M059J (cell line): ENCODE measurements around the gene CCNY. TPM values are rescaled to one million over a fixed set of nuclear protein-coding genes. Genes with fewer than 3 reads are reported as not detected.
"Not testable (repeated sequence)": the region's sequence is repeated elsewhere in the genome, so short reads cannot be mapped to it uniquely, and the experiment has no call there.

Experiments used
- DNase-seq: peaks from one replicate; pipeline ENCODE4 v3.0.0-alpha.2; 2012; ENCODE audit warnings: low read depth
- total RNA-seq: library from RNA; depleted of rRNA; stranded (reverse); fragments of >200 nt; shearing (Covaris generic); gene quantifications from 2 replicates; pipeline ENCODE4 v1.2.3, GENCODE V29; 2014

Gene CCNY
- total RNA-seq, 1 experiment from 2014 or later = 20.8 TPM

GRCh38 chr10:35404077-35404476 is 67.8 kb downstream of the CCNY start:
- DNase-seq = not testable (repeated sequence)

GRCh38 chr10:35406003-35406630 is 69.8 kb downstream of the CCNY start:
- DNase-seq = not testable (repeated sequence)

DNA sequence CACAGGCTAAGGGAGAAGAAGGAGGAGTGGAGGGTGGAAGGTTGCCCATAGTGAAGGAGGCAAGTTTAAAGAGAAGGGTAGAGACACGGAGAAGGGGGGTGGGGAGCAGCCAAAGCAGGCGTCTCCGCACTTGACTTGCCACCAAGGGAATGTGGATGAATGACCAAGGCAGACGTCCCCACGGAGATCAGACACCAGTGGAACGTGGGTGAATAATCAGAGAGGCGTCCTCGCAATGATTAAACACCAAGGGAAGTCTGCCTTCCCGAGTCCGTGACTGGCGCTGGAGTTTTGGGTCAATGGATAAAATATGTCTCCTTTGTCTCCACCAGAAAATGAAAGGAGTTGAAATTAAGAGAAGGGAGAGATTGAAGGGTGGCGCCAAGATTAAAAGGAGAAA is 71.4 kb downstream of the CCNY start:
- not testable (repeated sequence) for DNase-seq

GRCh38 chr10:35409094-35409582 is 72.8 kb downstream of the CCNY start:
- peak; percentile 74 for DNase-seq

GRCh38 chr10:35409808-35410207 is 73.5 kb downstream of the CCNY start:
- no peak for DNase-seq

DNA sequence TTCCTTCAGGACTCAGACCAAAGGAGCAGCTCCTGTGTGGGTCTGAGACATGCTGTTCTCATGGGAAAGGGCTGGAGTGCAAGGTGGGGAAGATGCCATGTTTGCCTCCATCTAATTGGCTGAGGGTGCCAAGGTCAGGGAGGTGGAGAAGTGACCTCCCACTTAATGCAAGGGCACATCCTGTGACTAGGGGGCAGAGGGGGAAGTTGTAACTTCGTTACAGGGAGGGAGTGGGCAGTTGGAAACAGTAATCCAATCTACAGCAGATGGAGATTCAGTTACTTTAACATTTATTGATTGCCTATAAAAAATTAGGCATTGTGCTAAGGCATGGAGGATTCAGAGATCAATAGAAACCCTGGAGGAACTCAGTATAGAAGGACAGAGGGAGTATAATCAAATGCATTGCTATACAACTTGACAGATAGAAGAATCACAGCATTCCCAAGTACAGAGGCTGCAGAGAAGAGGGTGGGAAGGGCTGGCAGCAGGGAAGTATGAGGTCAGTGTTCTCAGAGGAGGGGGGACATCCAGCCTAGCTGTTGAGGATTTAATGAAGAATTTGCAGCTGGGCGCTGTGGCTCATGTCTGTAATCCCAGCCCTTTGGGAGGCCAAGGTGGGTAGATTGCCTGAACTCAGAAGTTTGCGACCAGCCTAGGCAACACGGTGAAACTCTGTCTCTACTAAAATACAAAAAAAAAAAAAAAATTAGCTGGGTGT is 75.9 kb downstream of the CCNY start:
- no peak for DNase-seq

DNA sequence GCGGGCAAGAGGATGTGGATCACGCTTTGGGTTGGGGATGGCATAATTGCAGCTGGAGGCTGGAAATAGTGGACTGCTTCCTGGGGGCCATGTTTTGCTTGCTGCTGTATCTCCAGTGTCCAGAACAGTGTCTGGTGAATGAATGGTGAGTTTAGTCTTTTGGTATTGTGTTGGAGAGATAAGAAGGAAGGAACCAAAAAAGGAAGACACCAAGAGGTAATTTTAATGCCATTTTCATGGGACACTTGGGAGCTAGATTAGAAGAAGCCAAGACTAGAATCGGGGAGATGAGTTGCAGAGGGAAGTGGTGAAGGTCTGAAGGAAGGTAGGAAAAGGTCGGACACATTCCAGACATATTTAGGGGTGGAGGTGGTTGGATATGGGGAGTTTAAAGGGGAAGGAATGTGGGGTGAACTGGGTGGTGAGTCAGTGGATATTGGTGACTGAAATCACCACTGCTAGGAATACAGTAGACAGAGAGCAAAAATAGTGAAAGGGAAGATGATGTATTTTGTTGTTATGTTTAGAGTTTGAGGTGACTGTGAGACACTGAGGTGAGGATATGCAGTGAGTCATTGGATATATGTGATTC is 76.7 kb downstream of the CCNY start:
- peak; percentile 82 for DNase-seq

DNA sequence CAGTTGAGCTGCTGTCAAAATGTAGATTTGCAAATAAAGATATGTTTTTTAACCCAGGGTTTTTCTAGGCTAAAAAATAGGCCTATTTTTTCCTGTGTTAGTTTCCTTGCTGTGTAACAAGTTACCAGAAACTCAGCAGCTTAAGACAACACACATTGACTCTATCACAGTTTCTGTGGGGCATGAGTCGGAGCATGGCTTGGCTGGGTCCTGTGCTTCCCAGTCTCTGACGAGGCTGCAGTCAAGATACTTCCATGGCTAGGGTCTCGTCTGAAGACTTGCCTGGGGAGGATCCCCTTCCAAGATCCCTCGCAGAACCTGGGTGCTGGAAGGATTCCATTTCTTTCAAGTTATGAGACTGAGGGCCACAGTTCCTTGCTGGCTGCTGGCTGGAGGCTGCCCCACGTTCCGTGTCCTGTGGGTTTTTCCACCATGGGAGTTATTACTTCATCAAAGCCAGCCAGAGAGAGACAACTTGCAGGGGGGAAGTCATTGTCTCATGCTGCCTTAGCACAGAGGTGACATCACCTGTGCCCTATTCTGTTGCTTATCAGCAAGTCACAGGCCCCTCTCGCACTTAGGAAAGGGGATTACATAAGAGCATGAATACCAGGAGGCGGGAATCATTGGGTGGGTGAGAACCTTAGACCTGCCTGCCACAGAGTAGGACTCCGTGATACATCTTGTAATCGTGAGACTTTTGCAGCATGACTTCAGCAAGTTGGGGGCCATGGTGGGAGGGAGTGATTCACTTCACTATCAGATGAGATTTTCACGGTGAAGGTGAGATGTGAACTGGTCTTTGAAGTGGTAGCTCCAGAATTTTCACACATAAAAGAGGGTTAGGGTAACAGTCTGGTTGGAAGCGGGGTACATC is 77.9 kb downstream of the CCNY start:
- no peak for DNase-seq

GRCh38 chr10:35415505-35415904 is 79.2 kb downstream of the CCNY start:
- no peak for DNase-seq

DNA sequence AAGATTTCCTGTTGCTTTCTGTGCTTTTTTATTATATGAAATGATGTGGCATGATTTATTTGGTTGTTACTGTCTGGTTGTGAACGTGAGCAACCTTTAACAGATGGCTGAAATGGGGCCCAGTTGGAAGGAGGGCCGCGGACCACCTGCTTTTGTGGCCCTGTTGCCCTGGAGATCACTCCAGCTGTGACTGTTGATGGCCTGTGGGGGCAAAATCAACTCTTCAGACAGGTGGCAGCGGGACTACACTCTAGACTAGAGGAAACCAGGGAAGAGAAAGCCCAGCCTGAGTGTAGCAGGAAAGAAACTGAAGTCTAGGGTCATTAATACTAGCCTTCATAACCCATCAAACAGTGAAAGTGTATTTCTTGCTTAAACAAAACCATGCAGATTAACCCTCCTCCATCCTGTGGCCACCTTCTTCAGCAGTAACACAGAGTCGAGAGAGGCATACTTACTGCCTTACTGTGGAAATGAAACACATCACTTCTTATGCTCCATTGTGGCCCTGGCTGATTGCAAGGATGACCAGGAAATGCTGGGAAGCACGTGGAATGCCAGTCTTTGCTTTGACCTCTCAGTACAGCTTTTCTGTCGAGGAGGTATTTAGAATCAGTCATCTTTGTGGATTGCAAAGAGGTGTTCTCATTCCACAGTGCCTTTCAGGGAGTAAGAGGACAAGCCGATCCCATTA is 80.5 kb downstream of the CCNY start:
- DNase-seq = no peak

DNA sequence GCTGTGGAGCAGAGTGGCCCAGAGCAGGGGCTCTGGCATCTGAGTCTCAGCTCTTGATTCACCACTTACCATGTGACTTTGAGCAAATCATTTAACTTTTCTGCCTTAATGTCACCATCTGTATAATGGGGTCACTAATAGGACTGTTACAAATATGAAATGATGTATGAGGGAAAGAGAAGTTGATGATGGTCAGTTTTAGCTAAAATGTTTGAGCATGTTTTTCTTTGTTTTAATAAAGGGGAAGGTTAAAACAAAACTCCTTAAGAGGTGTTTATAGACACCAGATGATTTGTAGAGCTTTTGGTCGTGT is 81.0 kb downstream of the CCNY start:
- no peak for DNase-seq

- DNase-seq = no peak
These were observed 81.5 kb downstream of the CCNY start for GRCh38 chr10:35417795-35418194.

- DNase-seq = not testable (repeated sequence)
These were observed 82.3 kb downstream of the CCNY start for GRCh38 chr10:35418580-35418979.

- DNase-seq = no peak
These were observed 83.7 kb downstream of the CCNY start for GRCh38 chr10:35420044-35420443.

GRCh38 chr10:35420827-35421552 is 84.7 kb downstream of the CCNY start:
- peak; percentile 20 for DNase-seq

- DNase-seq = peak; percentile 83
These were observed 85.4 kb downstream of the CCNY start for GRCh38 chr10:35421553-35422178.

DNA sequence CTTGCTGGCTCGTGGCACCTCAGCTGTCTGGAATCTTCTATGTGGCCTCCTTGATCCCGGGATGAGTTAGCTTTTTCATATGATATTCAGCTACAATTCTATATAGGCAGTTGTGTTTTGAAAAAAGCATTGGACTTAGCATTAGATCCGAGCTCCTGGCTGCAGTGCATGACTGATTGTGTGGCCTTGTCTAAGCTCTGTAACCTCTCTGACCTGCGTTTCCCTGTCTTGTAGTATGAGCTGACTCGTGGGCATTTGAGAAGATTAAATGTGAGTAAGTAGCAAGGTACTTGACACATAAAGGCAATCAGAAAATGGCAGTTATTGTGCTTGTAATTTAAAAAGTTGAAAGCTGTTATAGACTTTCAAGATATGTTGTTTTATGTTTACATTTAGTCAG is 85.9 kb downstream of the CCNY start:
- peak; percentile 72 for DNase-seq

GRCh38 chr10:35423505-35424306 is 87.4 kb downstream of the CCNY start:
- DNase-seq = peak; percentile 84

GRCh38 chr10:35424680-35425285 is 88.5 kb downstream of the CCNY start:
- no peak for DNase-seq
